Ectodermal cell (in vitro differentiated cells): Measurements from ENCODE around the gene ZNF160.

ENCODE experiments used
- H3K27ac ChIP-seq: 2 replicates; pipeline ENCODE4 v1.7.0; 2013; ENCODE audit warnings: mild to moderate bottlenecking, low read depth, low read length; ENCODE audit not compliant: insufficient read depth, poor library complexity, severe bottlenecking
- H3K27me3 ChIP-seq: 2 replicates; pipeline ENCODE4 v1.7.0; 2013; ENCODE audit warnings: mild to moderate bottlenecking, low read length; ENCODE audit not compliant: insufficient read depth, control insufficient read depth, poor library complexity, severe bottlenecking
- H3K36me3 ChIP-seq: one replicate; pipeline ENCODE4 v1.7.0; 2013; ENCODE audit warnings: low read length; ENCODE audit not compliant: control insufficient read depth, insufficient read depth
- H3K4me1 ChIP-seq: one replicate; pipeline ENCODE4 v1.7.0; 2013; ENCODE audit warnings: low read length; ENCODE audit not compliant: control insufficient read depth, insufficient read depth
- H3K4me3 ChIP-seq: 2 replicates; pipeline ENCODE4 v1.7.0; 2013; ENCODE audit warnings: low read depth, low read length, control low read depth; ENCODE audit not compliant: insufficient read depth
- H3K9me3 ChIP-seq: 2 replicates; pipeline ENCODE4 v1.7.0; 2013; ENCODE audit warnings: mild to moderate bottlenecking, low read length, moderate library complexity; ENCODE audit not compliant: control insufficient read depth
- WGBS, 2 experiments: methylation state at CpG; one replicate each; pipeline ENCODE4 v1.1.7; 2013; ENCODE audit warnings: missing lambda C conversion rate in 2 of 2; 5-methylcytosine and 5-hydroxymethylcytosine counted together

The ZNF160 gene

GRCh38 chr19:53092723-53093122, 10.5 kb downstream of the ZNF160 start:
- peaks cover 23% of the 10 kb centered on the region for H3K36me3 ChIP-seq
- H3K9me3 ChIP-seq: no peaks in the 10 kb centered on the region
- H3K4me3 ChIP-seq: no peak overlapping the region
- WGBS, 2 experiments: 0% methylated on average over 1 of the region's 1 CpG
- no peak overlapping the region for H3K27ac ChIP-seq
- H3K27me3 ChIP-seq: no peaks in the 10 kb centered on the region
- H3K4me1 ChIP-seq: no peaks in the 10 kb centered on the region

GRCh38 chr19:53091413-53092254, 11.6 kb downstream of the ZNF160 start:
- H3K9me3 ChIP-seq: no peaks in the 10 kb centered on the region
- H3K4me3 ChIP-seq: no peak overlapping the region
- no peaks in the 10 kb centered on the region for H3K4me1 ChIP-seq
- no peaks in the 10 kb centered on the region for H3K27me3 ChIP-seq
- no peak overlapping the region for H3K27ac ChIP-seq
- WGBS, 2 experiments: 75 to 77% methylated on average over 14 to 17 of the region's 19 CpGs
- peaks cover 24% of the 10 kb centered on the region for H3K36me3 ChIP-seq

- H3K27me3 ChIP-seq: no peaks in the 10 kb centered on the region
- no peaks in the 10 kb centered on the region for H3K9me3 ChIP-seq
- no peak overlapping the region for H3K27ac ChIP-seq
- H3K4me1 ChIP-seq: no peaks in the 10 kb centered on the region
- no peak overlapping the region for H3K4me3 ChIP-seq
- 95 to 96% methylated on average over 6 of the region's 6 CpGs for WGBS, 2 experiments
- peaks cover 49% of the 10 kb centered on the region for H3K36me3 ChIP-seq
These were observed 15.1 kb downstream of the ZNF160 start for GRCh38 chr19:53088091-53088490.

- Histone ChIP-seq H3K9me3 (no peaks in the 10 kb centered on the region), H3K4me1 (no peaks in the 10 kb centered on the region), H3K4me3 (no peak overlapping the region), H3K27me3 (no peaks in the 10 kb centered on the region), H3K27ac (no peak overlapping the region), H3K36me3 (peaks cover 52% of the 10 kb centered on the region)
- WGBS, 2 experiments: 88 to 95% methylated on average over 5 of the region's 5 CpGs
These were observed 16.3 kb downstream of the ZNF160 start for GRCh38 chr19:53086949-53087348.

- no peaks in the 10 kb centered on the region for H3K27me3 ChIP-seq
- peaks cover 2% of the 10 kb centered on the region for H3K9me3 ChIP-seq
- no peaks in the 10 kb centered on the region for H3K4me1 ChIP-seq
- H3K4me3 ChIP-seq: no peak overlapping the region
- 95 to 97% methylated on average over 7 of the region's 7 CpGs for whole genome bisulfite sequencing, 2 experiments
- no peak overlapping the region for H3K27ac ChIP-seq
- peaks cover 41% of the 10 kb centered on the region for H3K36me3 ChIP-seq
These were observed 17.7 kb downstream of the ZNF160 start for GRCh38 chr19:53085496-53085895.

GRCh38 chr19:53082929-53083328, 20.3 kb downstream of the ZNF160 start:
- H3K27ac ChIP-seq: no peak overlapping the region
- 96 to 98% methylated on average over 3 of the region's 3 CpGs for WGBS, 2 experiments
- peaks cover 2% of the 10 kb centered on the region for H3K9me3 ChIP-seq
- no peaks in the 10 kb centered on the region for H3K4me1 ChIP-seq
- H3K4me3 ChIP-seq: no peak overlapping the region
- peaks cover 29% of the 10 kb centered on the region for H3K36me3 ChIP-seq
- H3K27me3 ChIP-seq: no peaks in the 10 kb centered on the region

GRCh38 chr19:53079313-53079924, 23.8 kb downstream of the ZNF160 start:
- 81 to 82% methylated on average over 8 of the region's 8 CpGs for WGBS, 2 experiments
- H3K27me3 ChIP-seq: no peaks in the 10 kb centered on the region
- no peaks in the 10 kb centered on the region for H3K4me1 ChIP-seq
- H3K4me3 ChIP-seq: no peak overlapping the region
- H3K36me3 ChIP-seq: peaks cover 14% of the 10 kb centered on the region
- H3K27ac ChIP-seq: no peak overlapping the region
- peaks cover 2% of the 10 kb centered on the region for H3K9me3 ChIP-seq

- WGBS, 2 experiments: 93% methylated on average over 1 of the region's 1 CpG; no CpG with 5 or more reads in 1 of the 2 experiments
- peaks cover 2% of the 10 kb centered on the region for H3K9me3 ChIP-seq
These were observed 24.6 kb downstream of the ZNF160 start for GRCh38 chr19:53078668-53079067.

GRCh38 chr19:53076984-53077383, 26.2 kb downstream of the ZNF160 start:
- Histone ChIP-seq H3K27ac (no peak overlapping the region), H3K36me3 (peaks cover 24% of the 10 kb centered on the region), H3K9me3 (peaks cover 2% of the 10 kb centered on the region), H3K4me1 (no peaks in the 10 kb centered on the region), H3K27me3 (no peaks in the 10 kb centered on the region), H3K4me3 (no peak overlapping the region)
- 12 to 14% methylated on average over 10 of the region's 10 CpGs for WGBS, 2 experiments

More at GRCh38 chr19:53078668-53079067, 24.6 kb downstream of the ZNF160 start:
- Histone ChIP-seq H3K27ac (no peak overlapping the region), H3K36me3 (peaks cover 16% of the 10 kb centered on the region), H3K4me1 (no peaks in the 10 kb centered on the region), H3K4me3 (no peak overlapping the region), H3K27me3 (no peaks in the 10 kb centered on the region)

- WGBS, 2 experiments: 97 to 100% methylated on average over 5 of the region's 5 CpGs
- H3K27me3 ChIP-seq: no peaks in the 10 kb centered on the region
- no peak overlapping the region for H3K4me3 ChIP-seq
- peaks cover 9% of the 10 kb centered on the region for H3K9me3 ChIP-seq
- no peaks in the 10 kb centered on the region for H3K4me1 ChIP-seq
- peaks cover 68% of the 10 kb centered on the region for H3K36me3 ChIP-seq
- H3K27ac ChIP-seq: no peak overlapping the region
These were observed 34.4 kb downstream of the ZNF160 start for GRCh38 chr19:53068834-53069233.
